Middle frontal gyrus (tissue), 1 donor: ENCODE results near the gene KLF1.
"Not testable (repeated sequence)": the region's sequence is repeated elsewhere in the genome, so short reads cannot be mapped to it uniquely, and the experiment has no call there.

Experiments
- DNase-seq: peaks from one replicate; pipeline ENCODE4 v3.0.0-alpha.2; 2015; ENCODE audit warnings: low spot score; ENCODE audit errors: extremely low spot score

KLF1 gene

GRCh38 chr19:12890787-12891552 is 4.0 kb upstream of the KLF1 start, which contains the start of gene GCDH:
Gene GCDH (plus strand): TSS chr19:12891160. CDS start chr19:12891305, 145 bp downstream.
- peak; percentile 98 for DNase-seq

GRCh38 chr19:12890299-12890786 is 3.3 kb upstream of the KLF1 start:
- DNase-seq = not testable (repeated sequence)

- DNase-seq = no peak
Measured at GRCh38 chr19:12888006-12888603, 1.1 kb upstream of the KLF1 start.

- DNase-seq = no peak
Measured at GRCh38 chr19:12886651-12886968, 391 bp downstream of the KLF1 start.

- DNase-seq = no peak
Measured at GRCh38 chr19:12885749-12886650, 1.0 kb downstream of the KLF1 start.

GRCh38 chr19:12884926-12885748 is 1.9 kb downstream of the KLF1 start:
- DNase-seq = no peak

- DNase-seq = no peak
Measured at GRCh38 chr19:12884627-12884925, 2.4 kb downstream of the KLF1 start.

GRCh38 chr19:12884202-12884601 is 2.8 kb downstream of the KLF1 start:
- DNase-seq = no peak

- DNase-seq = no peak
Measured at GRCh38 chr19:12882589-12882988, 4.4 kb downstream of the KLF1 start.

- peak; percentile 78 for DNase-seq
Measured at GRCh38 chr19:12881172-12881808, 5.7 kb downstream of the KLF1 start, which contains the start of gene DNASE2. Gene DNASE2 (minus strand): TSS chr19:12881449. CDS start chr19:12881375, 74 bp downstream.

GRCh38 chr19:12880551-12881171 is 6.3 kb downstream of the KLF1 start:
- DNase-seq = no peak

GRCh38 chr19:12875086-12875485 is 11.9 kb downstream of the KLF1 start:
- DNase-seq = no peak

- no peak for DNase-seq
Measured at GRCh38 chr19:12873891-12874745, 12.9 kb downstream of the KLF1 start.

- no peak for DNase-seq
Measured at GRCh38 chr19:12872941-12873890, 13.8 kb downstream of the KLF1 start.

GRCh38 chr19:12872255-12872654 is 14.7 kb downstream of the KLF1 start:
- no peak for DNase-seq

GRCh38 chr19:12871681-12872080 is 15.3 kb downstream of the KLF1 start:
- DNase-seq = no peak

GRCh38 chr19:12868540-12869112 is 18.4 kb downstream of the KLF1 start:
- no peak for DNase-seq
